Ishikawa (cell line): ENCODE data around the gene CACNA2D3.

ENCODE experiments used
- CEBPB ChIP-seq: IDR thresholded peaks from 2 replicates; pipeline ENCODE4 v1.6.1; 2012
- EGR1 ChIP-seq: IDR thresholded peaks from 2 replicates; pipeline ENCODE4 v1.6.1; 2012
- EP300 ChIP-seq: IDR thresholded peaks from 2 replicates; pipeline ENCODE4 v1.6.1; 2012; ENCODE audit warnings: borderline replicate concordance
- TCF12 ChIP-seq: IDR thresholded peaks from 2 replicates; pipeline ENCODE4 v1.6.1; 2012; ENCODE audit warnings: low read depth
- TEAD4 ChIP-seq: IDR thresholded peaks from 2 replicates; pipeline ENCODE4 v1.6.1; 2012
- YY1 ChIP-seq: IDR thresholded peaks from 2 replicates; pipeline ENCODE4 v1.6.1; 2012; ENCODE audit warnings: low read depth
- ZBTB7A ChIP-seq: IDR thresholded peaks from 2 replicates; pipeline ENCODE4 v1.6.1; 2012; ENCODE audit warnings: low read depth
- TF ChIP-seq, protein P1 (sequence below): IDR thresholded peaks from 2 replicates; pipeline ENCODE4 v1.6.1; 2012

DNA sequence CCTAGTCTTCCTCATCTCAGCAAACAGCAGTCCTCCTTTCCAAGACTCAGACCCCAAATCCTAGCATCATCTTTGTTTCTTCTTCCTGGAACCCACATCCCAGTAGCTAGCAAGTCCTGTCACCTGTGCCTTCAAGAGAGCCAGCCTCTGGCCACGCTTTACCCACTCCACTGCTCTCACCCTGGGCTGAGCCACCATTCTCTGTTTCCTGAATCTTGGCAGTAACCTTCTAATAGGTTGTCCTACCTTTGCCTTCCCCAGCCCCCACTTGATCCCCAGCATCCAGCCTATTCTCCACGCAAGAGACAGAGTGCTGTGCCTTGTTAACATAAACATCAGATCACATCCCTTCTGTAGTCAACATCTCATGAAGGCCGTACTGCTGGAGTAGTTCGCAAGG is 482.1 kb downstream of the CACNA2D3 start:
- TF ChIP-seq EP300 (no peak), TEAD4 (no peak), ZBTB7A (no peak), EGR1 (no peak), CEBPB (no peak), TCF12 (no peak), YY1 (no peak)
- TF ChIP-seq, protein P1, sequence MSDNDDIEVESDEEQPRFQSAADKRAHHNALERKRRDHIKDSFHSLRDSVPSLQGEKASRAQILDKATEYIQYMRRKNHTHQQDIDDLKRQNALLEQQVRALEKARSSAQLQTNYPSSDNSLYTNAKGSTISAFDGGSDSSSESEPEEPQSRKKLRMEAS = no peak
